Measurements from ENCODE around the gene RPS6KA2. TPM values are rescaled to one million over a fixed set of nuclear protein-coding genes. Genes with fewer than 3 reads are reported as not detected.

Gene RPS6KA2
- total RNA-seq, 4 donors from 2014 or later, result 64.9 to 101 (median 81.6) TPM

GRCh38 chr6:166503167-166503744 is 123.8 kb downstream of the RPS6KA2 start:
- TF ChIP-seq CTCF (IDR thresholded peaks at IDR 0.05) (no peak), POLR2A (IDR thresholded peaks at IDR 0.05) (no peak)
- H3K4me1 ChIP-seq, result no peaks in the 10 kb centered on the region
- H3K9me3 ChIP-seq, result no peaks in the 10 kb centered on the region
- peaks cover 24 to 35% of the 10 kb centered on the region in 2 donors for H3K36me3 ChIP-seq
- no peak for DNase-seq
- H3K27me3 ChIP-seq, result no peaks in the 10 kb centered on the region
- H3K4me3 ChIP-seq (replicated peaks in 1 of 3), result no peak overlapping the region
- WGBS, 2 donors, result 90 to 91% methylated on average over 8 to 12 of the region's 12 CpGs
- H3K27ac ChIP-seq, result no peak overlapping the region
- intact Hi-C loops (cut with DNase I), result no loop called here

GRCh38 chr6:166502453-166502852 is 124.6 kb downstream of the RPS6KA2 start:
- H3K27me3 ChIP-seq, result no peaks in the 10 kb centered on the region
- WGBS, 2 donors, result 74 to 89% methylated on average over 14 of the region's 14 CpGs
- H3K9me3 ChIP-seq, result no peaks in the 10 kb centered on the region
- no peak for TF ChIP-seq CTCF (IDR thresholded peaks at IDR 0.05)
- TF ChIP-seq POLR2A (IDR thresholded peaks at IDR 0.05), result no peak
- H3K27ac ChIP-seq, result no peak overlapping the region
- H3K4me1 ChIP-seq, result no peaks in the 10 kb centered on the region
- H3K36me3 ChIP-seq, result peaks cover 26 to 36% of the 10 kb centered on the region in 2 donors
- DNase-seq, result no peak
- intact Hi-C loops (cut with DNase I), result no loop called here
- H3K4me3 ChIP-seq (replicated peaks in 1 of 3), result no peak overlapping the region

DNA sequence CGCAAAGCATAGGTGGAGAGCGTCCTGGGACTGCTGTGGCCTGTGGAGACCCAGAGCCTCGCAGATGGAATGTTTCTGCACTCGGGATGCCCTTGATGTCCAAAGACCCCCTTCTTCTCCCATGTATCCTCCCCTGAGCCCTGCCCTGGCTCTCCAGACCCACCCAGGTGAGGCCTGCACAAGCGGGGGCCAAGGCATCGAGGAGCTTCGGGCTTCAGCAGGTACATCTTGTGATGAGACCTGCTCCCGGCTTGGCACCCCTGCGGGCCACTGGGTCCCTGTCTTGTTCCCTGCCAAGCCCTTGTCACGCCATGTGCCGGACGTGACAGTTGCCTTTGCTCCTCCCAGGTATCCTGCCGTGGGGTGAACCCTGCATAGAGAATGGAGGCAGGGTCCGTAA is 125.8 kb downstream of the RPS6KA2 start:
- Histone ChIP-seq H3K27ac (no peak overlapping the region), H3K27me3 (no peaks in the 10 kb centered on the region), H3K36me3 (peaks cover 26 to 36% of the 10 kb centered on the region in 2 donors), H3K4me3 (replicated peaks in 1 of 3) (no peak overlapping the region), H3K4me1 (no peaks in the 10 kb centered on the region), H3K9me3 (no peaks in the 10 kb centered on the region)
- TF ChIP-seq POLR2A (IDR thresholded peaks at IDR 0.05) (no peak), CTCF (IDR thresholded peaks at IDR 0.05) (no peak)
- intact Hi-C loops (cut with DNase I), result no loop called here
- 91 to 94% methylated on average over 13 to 14 of the region's 14 CpGs for WGBS, 2 donors
- no peak for DNase-seq

- 93 to 94% methylated on average over 5 to 7 of the region's 7 CpGs for WGBS, 2 donors
- Histone ChIP-seq H3K4me3 (replicated peaks in 1 of 3) (no peak overlapping the region), H3K4me1 (no peaks in the 10 kb centered on the region), H3K9me3 (no peaks in the 10 kb centered on the region), H3K36me3 (peaks cover 27 to 38% of the 10 kb centered on the region in 2 donors), H3K27me3 (no peaks in the 10 kb centered on the region), H3K27ac (no peak overlapping the region)
- intact Hi-C loops (cut with DNase I), result no loop called here
- TF ChIP-seq POLR2A (IDR thresholded peaks at IDR 0.05) (no peak), CTCF (IDR thresholded peaks at IDR 0.05) (no peak)
- DNase-seq, result no peak
Observed at GRCh38 chr6:166500246-166500645, 126.8 kb downstream of the RPS6KA2 start.

DNA sequence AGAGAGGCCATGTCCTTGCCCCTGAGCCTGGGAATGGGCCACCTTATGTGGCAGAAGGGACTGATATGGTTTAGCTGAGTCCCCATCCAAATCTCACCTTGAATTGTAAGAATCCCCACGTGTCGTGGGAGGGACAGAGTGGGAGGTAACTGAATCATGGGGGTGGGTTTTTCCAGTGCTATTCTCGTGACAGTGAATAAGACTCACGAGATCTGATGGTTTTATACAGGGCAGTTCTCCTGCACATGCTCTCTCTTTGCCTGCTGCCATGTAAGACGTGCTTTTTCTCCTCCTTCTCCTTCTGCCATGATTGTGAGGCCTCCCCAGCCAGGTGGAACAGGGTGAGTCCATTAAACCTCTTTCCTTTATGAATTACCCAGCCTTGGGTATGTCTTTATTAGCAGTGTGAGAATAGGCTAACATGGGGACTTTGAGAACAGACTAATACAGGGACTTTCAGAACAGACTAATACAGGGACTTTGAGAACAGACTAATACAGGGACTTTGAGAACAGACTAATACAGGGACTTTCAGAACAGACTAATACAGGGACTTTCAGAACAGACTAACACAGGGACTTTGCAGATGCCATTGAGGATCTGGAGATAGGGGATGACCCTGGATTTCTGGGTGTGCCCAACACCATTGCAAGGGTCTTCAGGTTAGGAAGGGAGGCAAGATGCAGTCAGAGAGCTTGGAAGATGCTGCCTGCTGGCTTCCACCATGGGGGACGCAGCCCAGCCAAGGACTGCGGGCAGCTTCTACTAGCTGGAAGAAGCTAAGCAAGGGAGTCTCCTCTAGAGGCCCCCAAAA is 127.5 kb downstream of the RPS6KA2 start:
- TF ChIP-seq POLR2A (IDR thresholded peaks at IDR 0.05), result no peak
- no peak for TF ChIP-seq CTCF (IDR thresholded peaks at IDR 0.05)
- Histone ChIP-seq H3K36me3 (peaks cover 34 to 45% of the 10 kb centered on the region in 2 donors), H3K9me3 (no peaks in the 10 kb centered on the region), H3K27ac (no peak overlapping the region), H3K4me3 (replicated peaks in 1 of 3) (no peak overlapping the region), H3K4me1 (no peaks in the 10 kb centered on the region), H3K27me3 (no peaks in the 10 kb centered on the region)
- no peak for DNase-seq
- intact Hi-C loops (cut with DNase I), result no loop called here
- 88 to 96% methylated on average over 7 of the region's 7 CpGs for WGBS, 2 donors
